H1 (cell line): ENCODE data around the gene NR4A2. TPM values are rescaled to one million over a fixed set of nuclear protein-coding genes. Genes with fewer than 3 reads are reported as not detected.

Experiments
- CHD7 ChIP-seq: fragments of 300-600 bp; sonication (generic); IDR thresholded peaks from 2 replicates; pipeline ENCODE4 v1.7.1; 2012; ENCODE audit warnings: low read length, moderate library complexity, mild to moderate bottlenecking, inconsistent platforms; ENCODE audit not compliant: insufficient replicate concordance
- CTBP2 ChIP-seq: IDR thresholded peaks from 2 replicates; pipeline ENCODE4 v1.7.0; 2011; ENCODE audit warnings: borderline replicate concordance, mild to moderate bottlenecking, moderate library complexity, mixed read lengths, low read length; ENCODE audit not compliant: insufficient read depth, insufficient read length
- E2F6 ChIP-seq: IDR thresholded peaks from 2 replicates; pipeline ENCODE4 v1.6.1; 2012; ENCODE audit warnings: inconsistent platforms
- KDM5A ChIP-seq: fragments of 200-600 bp; IDR thresholded peaks from 2 replicates; pipeline ENCODE4 v1.7.1; 2012; ENCODE audit warnings: mild to moderate bottlenecking, low read length, inconsistent platforms, mixed read lengths
- SIRT6 ChIP-seq: IDR thresholded peaks from one replicate; pipeline ENCODE4 v1.7.1; 2012; ENCODE audit warnings: low read length, inconsistent platforms
- SP1 ChIP-seq: IDR thresholded peaks from 2 replicates; pipeline ENCODE4 v1.6.1; 2011; ENCODE audit warnings: low read depth, low read length
- SP4 ChIP-seq: IDR thresholded peaks from 2 replicates; pipeline ENCODE4 v1.6.1; 2012; ENCODE audit warnings: low read length, inconsistent platforms
- USF2 ChIP-seq: IDR thresholded peaks from 2 replicates; pipeline ENCODE4 v1.6.1; 2011; ENCODE audit warnings: low read length, improper control_type of control experiment
- ZNF274 ChIP-seq: IDR thresholded peaks from 2 replicates; pipeline ENCODE4 v1.7.0; 2012; ENCODE audit warnings: low read length, borderline replicate concordance; ENCODE audit errors: extremely low read depth
- polyA plus RNA-seq, 7 experiments: library from polyadenylated mRNA; depleted of rRNA in 3 of 7; stranded (reverse) in 5 of 7; unstranded in 2 of 7; fragments of >200 nt in 5 of 7; fragments of 200-250 nt in 2 of 7; gene quantifications; 1 replicate in 5 of 7; 2 replicates in 1 of 7; 4 replicates in 1 of 7; pipeline versions ENCODE4 v1.2.1 to v1.2.3, GENCODE V29; 2011 to 2013; ENCODE audit warnings: missing spikeins in 2 of 7, mixed read lengths in 2 of 7
- total RNA-seq: library from RNA; stranded (reverse); fragmentation: NEBNext Ultra II Directional; extraction: Animal tissue kit (Norgen Biotek cat#: 25700); gene quantifications from 2 replicates; pipeline ENCODE4 v1.2.1, GENCODE V29; 2021

Gene NR4A2
- total and polyA plus RNA-seq, 2 of the 8 experiments (the other 6 are each of a cell fraction or from before 2014, with no cell fraction given), result 0.15 to 1.7 TPM

GRCh38 chr2:156294945-156295580, 37.5 kb downstream of the NR4A2 start (continued):
- no peak for TF ChIP-seq CHD7
- no peak for TF ChIP-seq KDM5A
- TF ChIP-seq SP4, result no peak
- no peak for TF ChIP-seq CTBP2
- TF ChIP-seq E2F6, result no peak
- no peak for TF ChIP-seq ZNF274
- TF ChIP-seq USF2, result no peak
- no peak for TF ChIP-seq SIRT6
- no peak for TF ChIP-seq SP1
